OCI-LY1 (cell line): ENCODE results near the gene FN1.

Experiments
- EZH2 ChIP-seq: fragments of 200-600 bp; sonication (generic), shearing (Covaris generic); IDR thresholded peaks from 2 replicates; pipeline ENCODE4 v1.8.0; 2017; ENCODE audit warnings: borderline replicate concordance, mixed run types, mild to moderate bottlenecking, antibody characterized with exemption, low read length, moderate library complexity, mixed read lengths
- TF ChIP-seq, protein P1 (sequence below): fragments of 200-600 bp; sonication (generic), shearing (Covaris generic); IDR thresholded peaks from 2 replicates; pipeline ENCODE4 v1.5.1; 2017; ENCODE audit warnings: mild to moderate bottlenecking, antibody characterized with exemption, low read length, moderate library complexity, mixed read lengths

DNA sequence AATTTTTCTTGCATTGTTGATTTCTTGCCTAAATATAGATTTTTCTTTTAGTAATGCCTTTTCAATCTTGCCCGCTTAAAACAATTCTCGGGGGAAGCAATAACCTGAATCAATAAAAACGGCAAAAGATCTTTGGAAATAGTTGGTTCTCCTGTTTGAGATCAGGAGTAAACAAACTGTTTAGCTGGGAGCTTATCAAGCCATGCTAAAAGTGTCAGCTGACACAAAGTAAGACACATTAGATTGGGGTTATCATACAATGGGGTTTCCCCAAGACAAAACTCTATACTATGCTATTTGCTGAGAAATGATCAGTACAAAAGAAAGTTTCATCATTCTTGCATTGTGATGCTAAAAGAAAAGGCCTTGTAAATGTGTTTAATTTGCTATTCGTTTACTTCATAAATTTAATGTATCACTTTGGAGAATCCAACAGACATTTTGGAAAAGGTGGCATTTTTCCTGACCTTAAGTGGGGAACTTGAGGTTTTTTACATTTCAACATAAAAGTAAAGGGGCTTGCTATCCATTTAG, 77.5 kb downstream of the FN1 start:
- TF ChIP-seq, protein P1, sequence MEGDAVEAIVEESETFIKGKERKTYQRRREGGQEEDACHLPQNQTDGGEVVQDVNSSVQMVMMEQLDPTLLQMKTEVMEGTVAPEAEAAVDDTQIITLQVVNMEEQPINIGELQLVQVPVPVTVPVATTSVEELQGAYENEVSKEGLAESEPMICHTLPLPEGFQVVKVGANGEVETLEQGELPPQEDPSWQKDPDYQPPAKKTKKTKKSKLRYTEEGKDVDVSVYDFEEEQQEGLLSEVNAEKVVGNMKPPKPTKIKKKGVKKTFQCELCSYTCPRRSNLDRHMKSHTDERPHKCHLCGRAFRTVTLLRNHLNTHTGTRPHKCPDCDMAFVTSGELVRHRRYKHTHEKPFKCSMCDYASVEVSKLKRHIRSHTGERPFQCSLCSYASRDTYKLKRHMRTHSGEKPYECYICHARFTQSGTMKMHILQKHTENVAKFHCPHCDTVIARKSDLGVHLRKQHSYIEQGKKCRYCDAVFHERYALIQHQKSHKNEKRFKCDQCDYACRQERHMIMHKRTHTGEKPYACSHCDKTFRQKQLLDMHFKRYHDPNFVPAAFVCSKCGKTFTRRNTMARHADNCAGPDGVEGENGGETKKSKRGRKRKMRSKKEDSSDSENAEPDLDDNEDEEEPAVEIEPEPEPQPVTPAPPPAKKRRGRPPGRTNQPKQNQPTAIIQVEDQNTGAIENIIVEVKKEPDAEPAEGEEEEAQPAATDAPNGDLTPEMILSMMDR: no peak
- TF ChIP-seq EZH2: no peak
